PC-9 (cell line): ENCODE data around the gene CASP8AP2. TPM values are rescaled to one million over a fixed set of nuclear protein-coding genes. Genes with fewer than 3 reads are reported as not detected.
"Not testable (repeated sequence)": the region's sequence is repeated elsewhere in the genome, so short reads cannot be mapped to it uniquely, and the experiment has no call there.

Experiments used
- BruUV-seq: library from RNA; stranded (reverse); fragments of 400-500 nt; replicated peaks from 2 replicates; lab custom pipeline; 2021; lab: Mats Ljungman, UMichigan
- CTCF ChIA-PET: fragments of 300-600 bp; sonication (Branson Sonifier 250); formaldehyde crosslinking; loops from one replicate; lab custom pipeline; 2022; ENCODE audit warnings: antibody characterized with exemption; lab: Charles Lee
- POLR2A ChIA-PET: fragments of 300-600 bp; sonication (Branson Sonifier 250); formaldehyde crosslinking; loops from one replicate; lab custom pipeline; 2022; ENCODE audit warnings: antibody characterized with exemption; ENCODE audit not compliant: unreplicated experiment; lab: Charles Lee
- DNase-seq, 2 experiments: peaks; one replicate each; pipeline versions ENCODE4 v3.0.0 to v3.0.0-alpha.2; 2015 to 2022; ENCODE audit warnings: mixed read lengths in 1 of 2
- H2AFZ ChIP-seq: fragments of 200-600 bp; sonication (generic); 2 replicates; pipeline ENCODE4 v1.8.1; 2017; ENCODE audit warnings: antibody characterized with exemption
- H3F3A ChIP-seq: fragments of 200-600 bp; sonication (generic); 2 replicates; pipeline ENCODE4 v1.8.1; 2017; ENCODE audit warnings: antibody characterized with exemption, mild to moderate bottlenecking, low read depth; ENCODE audit not compliant: insufficient read depth
- H3K27ac ChIP-seq: fragments of 200-600 bp; sonication (generic); 2 replicates; pipeline ENCODE4 v1.6.1; 2016; ENCODE audit warnings: mixed run types
- H3K27me3 ChIP-seq: fragments of 200-600 bp; sonication (generic); 2 replicates; pipeline ENCODE4 v1.6.1; 2016; ENCODE audit warnings: low read depth, mixed run types; ENCODE audit not compliant: insufficient read depth
- H3K36me3 ChIP-seq: fragments of 200-600 bp; sonication (generic); 2 replicates; pipeline ENCODE4 v1.6.1; 2016; ENCODE audit warnings: low read depth, mixed run types
- H3K4me1 ChIP-seq: fragments of 200-600 bp; sonication (generic); replicated peaks from 2 replicates; pipeline ENCODE4 v1.6.1; 2016; ENCODE audit warnings: mixed run types; ENCODE audit not compliant: insufficient read depth
- H3K4me2 ChIP-seq: fragments of 200-600 bp; sonication (generic); 2 replicates; pipeline ENCODE4 v1.6.1; 2017; ENCODE audit warnings: mixed run types
- H3K4me3 ChIP-seq: fragments of 200-600 bp; sonication (generic); 2 replicates; pipeline ENCODE4 v1.6.1; 2016; ENCODE audit warnings: mixed run types
- H3K79me2 ChIP-seq: fragments of 200-600 bp; sonication (generic); 2 replicates; pipeline ENCODE4 v1.6.1; 2017; ENCODE audit warnings: low read depth, mixed run types
- H3K9me2 ChIP-seq: fragments of 200-600 bp; sonication (generic); 2 replicates; pipeline ENCODE4 v1.8.1; 2017; ENCODE audit warnings: mild to moderate bottlenecking; ENCODE audit not compliant: insufficient read depth
- H3K9me3 ChIP-seq: fragments of 200-600 bp; sonication (generic); 2 replicates; pipeline ENCODE4 v1.8.1; 2016; ENCODE audit warnings: low read depth; ENCODE audit not compliant: insufficient read depth
- H4K20me1 ChIP-seq: fragments of 200-600 bp; sonication (generic); 2 replicates; pipeline ENCODE4 v1.8.1; 2017; ENCODE audit not compliant: insufficient read depth
- EZH2 ChIP-seq: fragments of 200-600 bp; sonication (generic); IDR thresholded peaks from 2 replicates; pipeline ENCODE4 v1.8.0; 2017; ENCODE audit warnings: antibody characterized with exemption, low read depth
- intact Hi-C: fragments of 100-400 bp; cut with micrococcal nuclease; formaldehyde crosslinking; loops from one replicate; pipeline ENCODE4 v1.10.0; 2022; ENCODE audit not compliant: unreplicated experiment
- total RNA-seq: library from RNA; stranded (reverse); gene quantifications from 2 replicates; pipeline ENCODE4 v1.2.3, GENCODE V29; 2021
- TF ChIP-seq, protein P1 (sequence below): fragments of 200-600 bp; sonication (generic); conservative IDR thresholded peaks from 2 replicates; pipeline ENCODE4 v1.6.1; 2017; ENCODE audit warnings: mixed run types, antibody characterized with exemption, mild to moderate bottlenecking, moderate library complexity

CASP8AP2 gene
- total RNA-seq, 1 experiment from 2014 or later: 17.4 TPM

DNA sequence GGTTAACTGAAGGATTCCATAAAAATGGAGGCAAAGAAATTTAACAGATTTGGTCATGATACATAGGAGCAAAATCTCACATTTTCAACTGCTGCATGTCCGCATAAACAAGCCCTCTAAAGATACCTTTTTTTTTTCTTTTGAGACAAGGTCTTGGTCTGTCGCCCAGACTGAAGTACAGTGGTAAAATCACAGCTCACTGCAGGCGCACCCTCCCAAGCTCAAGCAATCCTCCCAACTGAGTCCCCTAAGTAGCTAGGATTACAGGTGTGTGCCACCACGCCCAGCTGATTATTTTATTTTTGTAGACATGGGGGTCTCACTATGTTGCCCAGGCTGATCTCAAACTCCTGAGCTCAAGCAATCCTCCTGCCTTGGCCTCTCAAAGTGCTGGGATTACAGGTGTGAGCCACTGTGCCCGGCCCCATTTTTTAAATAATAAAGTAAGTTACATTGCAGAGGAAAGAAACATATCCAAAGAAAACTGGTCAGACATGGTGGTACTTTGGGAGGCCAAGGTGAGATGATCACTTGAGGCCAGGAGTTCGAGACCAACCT lies 23.8 kb upstream of the CASP8AP2 start:
- no peaks in the 10 kb centered on the region for H3K9me2 ChIP-seq
- POLR2A ChIA-PET: no interaction called here

DNA sequence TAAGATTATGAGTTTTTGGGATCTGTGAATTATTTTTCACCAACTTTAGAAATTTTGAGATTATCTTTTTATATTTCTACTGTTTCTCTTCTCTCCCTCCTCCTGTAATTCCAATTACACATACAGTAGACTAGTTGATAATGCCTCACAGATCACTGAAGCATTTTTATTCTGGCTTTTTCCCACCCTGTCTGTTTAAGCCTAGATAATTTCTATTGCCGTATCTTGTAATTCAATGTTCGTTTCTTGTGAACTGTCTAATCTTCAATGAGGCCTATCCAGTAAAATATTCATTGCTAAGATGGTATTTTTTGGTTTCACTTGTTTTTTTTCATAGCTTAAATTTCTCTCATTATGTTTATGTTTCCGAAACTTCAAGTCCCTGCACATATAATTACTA lies 22.1 kb upstream of the CASP8AP2 start:
- no peak overlapping the region for H2AFZ ChIP-seq
- ChIA-PET CTCF (no interaction called here), POLR2A (no interaction called here)
- H3K79me2 ChIP-seq: peaks cover 35% of the 10 kb centered on the region
- peaks cover 9% of the 10 kb centered on the region; the same call in 1 of the 2 replicates for H4K20me1 ChIP-seq
- H3K27me3 ChIP-seq: no peaks in the 10 kb centered on the region
- intact Hi-C loops: no loop called here
- H3K9me2 ChIP-seq: no peaks in the 10 kb centered on the region
- TF ChIP-seq, protein P1, sequence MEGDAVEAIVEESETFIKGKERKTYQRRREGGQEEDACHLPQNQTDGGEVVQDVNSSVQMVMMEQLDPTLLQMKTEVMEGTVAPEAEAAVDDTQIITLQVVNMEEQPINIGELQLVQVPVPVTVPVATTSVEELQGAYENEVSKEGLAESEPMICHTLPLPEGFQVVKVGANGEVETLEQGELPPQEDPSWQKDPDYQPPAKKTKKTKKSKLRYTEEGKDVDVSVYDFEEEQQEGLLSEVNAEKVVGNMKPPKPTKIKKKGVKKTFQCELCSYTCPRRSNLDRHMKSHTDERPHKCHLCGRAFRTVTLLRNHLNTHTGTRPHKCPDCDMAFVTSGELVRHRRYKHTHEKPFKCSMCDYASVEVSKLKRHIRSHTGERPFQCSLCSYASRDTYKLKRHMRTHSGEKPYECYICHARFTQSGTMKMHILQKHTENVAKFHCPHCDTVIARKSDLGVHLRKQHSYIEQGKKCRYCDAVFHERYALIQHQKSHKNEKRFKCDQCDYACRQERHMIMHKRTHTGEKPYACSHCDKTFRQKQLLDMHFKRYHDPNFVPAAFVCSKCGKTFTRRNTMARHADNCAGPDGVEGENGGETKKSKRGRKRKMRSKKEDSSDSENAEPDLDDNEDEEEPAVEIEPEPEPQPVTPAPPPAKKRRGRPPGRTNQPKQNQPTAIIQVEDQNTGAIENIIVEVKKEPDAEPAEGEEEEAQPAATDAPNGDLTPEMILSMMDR: no peak
- TF ChIP-seq EZH2: no peak
- no peaks in the 10 kb centered on the region for H3K4me1 ChIP-seq
- no peak overlapping the region for H3K4me3 ChIP-seq
- no peak for DNase-seq
- H3K9me3 ChIP-seq: no peaks in the 10 kb centered on the region
- no TSS peak for BruUV-seq
- H3K36me3 ChIP-seq: no peaks in the 10 kb centered on the region
- no peak overlapping the region for H3K27ac ChIP-seq
- no peak overlapping the region for H3K4me2 ChIP-seq
- H3F3A ChIP-seq: no peaks in the 10 kb centered on the region

More for the DNA sequence above, 23.8 kb upstream of the CASP8AP2 start:
- Histone ChIP-seq H3K4me1 (no peaks in the 10 kb centered on the region), H3K4me3 (no peak overlapping the region), H4K20me1 (peaks cover 6% of the 10 kb centered on the region; the same call in 1 of the 2 replicates), H3K4me2 (no peak overlapping the region), H3K79me2 (peaks cover 21% of the 10 kb centered on the region), H3K27me3 (no peaks in the 10 kb centered on the region), H3K9me3 (no peaks in the 10 kb centered on the region), H3K27ac (no peak overlapping the region), H3K36me3 (no peaks in the 10 kb centered on the region), H2AFZ (no peak overlapping the region), H3F3A (no peaks in the 10 kb centered on the region)
- TF ChIP-seq EZH2: no peak
- TF ChIP-seq, protein P1: no peak
- CTCF ChIA-PET: no interaction called here
- intact Hi-C loops: no loop called here
- no TSS peak for BruUV-seq
- DNase-seq: no peak

DNA sequence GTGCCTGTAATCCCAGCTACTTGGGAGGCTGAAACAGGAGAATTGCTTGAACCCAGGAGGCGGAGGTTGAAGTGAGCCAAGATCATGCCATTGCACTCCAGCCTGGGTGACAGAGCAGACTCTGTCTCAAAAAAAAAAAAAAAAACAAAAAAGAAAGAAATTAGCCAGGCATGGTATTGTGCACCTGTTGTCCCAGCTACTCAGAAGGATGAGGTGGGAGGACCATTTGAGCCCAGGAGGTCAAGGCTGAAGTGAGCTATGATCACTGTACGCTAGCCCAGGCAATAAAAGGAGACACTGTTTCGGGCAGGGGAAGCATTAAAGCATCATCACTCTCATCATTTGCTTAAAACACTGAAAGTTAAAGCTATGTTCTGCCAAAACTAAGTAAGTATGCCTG lies 16.3 kb upstream of the CASP8AP2 start:
- H3K27ac ChIP-seq, H3K9me3 ChIP-seq, H3F3A ChIP-seq, H3K4me1 ChIP-seq, DNase-seq, H3K27me3 ChIP-seq, H2AFZ ChIP-seq, POLR2A ChIA-PET, H3K36me3 ChIP-seq, H3K4me2 ChIP-seq, H3K9me2 ChIP-seq, intact Hi-C loops, H3K4me3 ChIP-seq, CTCF ChIA-PET, BruUV-seq: not testable (repeated sequence)
- Histone ChIP-seq H4K20me1 (peaks cover 18% of the 10 kb centered on the region; the same call in 1 of the 2 replicates), H3K79me2 (peaks cover 85% of the 10 kb centered on the region)

DNA sequence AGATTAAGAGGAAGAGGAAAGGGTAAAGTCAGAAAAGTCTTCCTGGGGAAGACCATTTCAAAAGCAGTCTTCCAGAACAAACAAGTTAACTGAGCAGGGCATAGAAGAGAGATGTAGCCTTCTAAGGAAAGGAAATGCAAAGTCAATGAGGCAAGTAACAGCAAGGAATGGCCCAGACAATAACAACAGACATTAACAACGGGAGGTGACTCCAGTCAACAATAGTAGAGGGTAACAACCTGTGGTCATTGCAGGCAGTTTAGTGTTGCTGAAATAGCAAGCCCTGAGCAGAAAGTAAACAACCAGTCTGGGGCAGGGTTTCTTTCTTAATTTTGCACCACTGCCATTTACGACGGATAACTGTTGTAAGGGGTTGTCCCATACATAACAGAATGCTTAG lies 12.2 kb upstream of the CASP8AP2 start:
- H3F3A ChIP-seq: no peaks in the 10 kb centered on the region
- H3K4me3 ChIP-seq: peak overlapping the region; percentile 69; the same call in 1 of the 2 replicates
- no TSS peak for BruUV-seq
- no peaks in the 10 kb centered on the region for H3K9me3 ChIP-seq
- peaks cover 7% of the 10 kb centered on the region for H3K4me1 ChIP-seq
- H2AFZ ChIP-seq: no peak overlapping the region
- H3K27me3 ChIP-seq: no peaks in the 10 kb centered on the region
- H3K4me2 ChIP-seq: peak overlapping the region; percentile 86
- H3K36me3 ChIP-seq: no peaks in the 10 kb centered on the region
- peaks cover 81% of the 10 kb centered on the region for H3K79me2 ChIP-seq
- no peak overlapping the region for H3K27ac ChIP-seq
- no peaks in the 10 kb centered on the region for H3K9me2 ChIP-seq
- TF ChIP-seq, protein P1: no peak
- no peak for TF ChIP-seq EZH2
- DNase-seq: no peak
- peaks cover 10% of the 10 kb centered on the region; the same call in 1 of the 2 replicates for H4K20me1 ChIP-seq
- ChIA-PET POLR2A (no interaction called here), CTCF (no interaction called here)
- intact Hi-C loops: no loop called here
